Breast epithelium (tissue), 3 donors: Measurements from ENCODE around the gene ZMYM2.

Source experiments
- POLR2A ChIP-seq: fragments of 450-650 bp; IDR thresholded peaks from one replicate; pipeline ENCODE4 v1.6.1; 2016; ENCODE audit warnings: antibody characterized with exemption, mild to moderate bottlenecking, moderate library complexity
- POLR2AphosphoS5 ChIP-seq, 3 donors: sonication (generic); formaldehyde crosslinking; IDR thresholded peaks; one replicate each; pipeline ENCODE4 v1.6.1; 2017; ENCODE audit warnings: antibody characterized with exemption in 3 of 3
- TF ChIP-seq, protein P1 (sequence below), 3 donors: fragments of 450-650 bp; IDR thresholded peaks; one replicate each; pipeline ENCODE4 v1.5.1; 2016 to 2017; ENCODE audit warnings: antibody characterized with exemption in 3 of 3, mild to moderate bottlenecking in 3 of 3, moderate library complexity in 3 of 3

DNA sequence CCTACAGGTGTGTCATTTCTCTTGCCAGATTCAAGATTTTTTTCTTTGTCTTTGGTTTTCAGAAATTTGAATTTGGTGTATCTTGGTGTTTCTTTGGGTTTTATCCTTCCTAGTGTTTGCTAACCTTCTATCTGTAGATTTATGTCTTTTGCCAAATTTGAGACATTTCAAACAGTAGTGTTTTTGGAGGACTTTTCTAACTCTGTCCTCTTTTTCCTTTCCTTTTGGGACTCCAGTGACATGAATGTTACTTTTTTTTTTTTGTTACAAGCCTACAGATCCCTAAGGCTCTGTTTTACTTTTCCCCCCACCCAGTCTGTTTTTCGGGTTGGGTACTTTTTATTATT, 58.8 kb downstream of the ZMYM2 start:
- TF ChIP-seq, protein P1, sequence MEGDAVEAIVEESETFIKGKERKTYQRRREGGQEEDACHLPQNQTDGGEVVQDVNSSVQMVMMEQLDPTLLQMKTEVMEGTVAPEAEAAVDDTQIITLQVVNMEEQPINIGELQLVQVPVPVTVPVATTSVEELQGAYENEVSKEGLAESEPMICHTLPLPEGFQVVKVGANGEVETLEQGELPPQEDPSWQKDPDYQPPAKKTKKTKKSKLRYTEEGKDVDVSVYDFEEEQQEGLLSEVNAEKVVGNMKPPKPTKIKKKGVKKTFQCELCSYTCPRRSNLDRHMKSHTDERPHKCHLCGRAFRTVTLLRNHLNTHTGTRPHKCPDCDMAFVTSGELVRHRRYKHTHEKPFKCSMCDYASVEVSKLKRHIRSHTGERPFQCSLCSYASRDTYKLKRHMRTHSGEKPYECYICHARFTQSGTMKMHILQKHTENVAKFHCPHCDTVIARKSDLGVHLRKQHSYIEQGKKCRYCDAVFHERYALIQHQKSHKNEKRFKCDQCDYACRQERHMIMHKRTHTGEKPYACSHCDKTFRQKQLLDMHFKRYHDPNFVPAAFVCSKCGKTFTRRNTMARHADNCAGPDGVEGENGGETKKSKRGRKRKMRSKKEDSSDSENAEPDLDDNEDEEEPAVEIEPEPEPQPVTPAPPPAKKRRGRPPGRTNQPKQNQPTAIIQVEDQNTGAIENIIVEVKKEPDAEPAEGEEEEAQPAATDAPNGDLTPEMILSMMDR (IDR thresholded peaks at IDR 0.05): no peak
- TF ChIP-seq POLR2AphosphoS5 (IDR thresholded peaks at IDR 0.05): no peak
- no peak for TF ChIP-seq POLR2A
